ENCODE data around the gene FRYL.
"Not testable (repeated sequence)": the region's sequence is repeated elsewhere in the genome, so short reads cannot be mapped to it uniquely, and the experiment has no call there.

FRYL gene

DNA sequence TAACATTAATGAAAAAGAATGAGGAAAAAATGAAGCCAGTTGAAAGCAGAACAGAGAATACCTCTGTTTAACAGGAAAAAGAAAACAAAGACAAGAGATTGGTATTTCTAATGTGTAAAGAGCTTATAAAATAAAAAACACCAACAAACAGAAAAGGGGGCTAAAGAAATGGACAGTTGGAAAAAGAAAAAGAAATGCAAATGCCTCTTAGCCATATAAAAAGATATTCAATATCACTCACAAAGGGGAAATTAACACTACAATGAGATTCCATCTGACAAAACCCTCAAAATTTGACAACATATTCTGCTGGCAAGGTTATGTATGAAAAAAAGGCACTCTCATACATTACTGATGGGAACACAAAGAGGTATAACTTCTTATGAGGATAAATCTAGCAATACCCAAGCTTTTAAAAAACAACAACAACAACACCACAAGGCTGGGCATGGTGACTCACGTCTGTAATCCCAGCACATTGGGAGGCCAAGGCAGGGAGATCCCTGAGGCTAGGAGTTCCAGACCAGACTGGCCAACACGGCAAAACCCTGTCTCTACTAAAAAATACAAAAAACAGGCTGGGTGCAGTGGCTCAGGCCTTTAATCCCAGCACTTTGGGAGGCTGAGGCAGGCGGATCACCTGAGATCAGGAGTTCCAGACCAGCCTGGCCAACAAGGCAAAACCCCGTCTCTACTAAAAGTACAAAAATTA lies 75.8 kb downstream of the FRYL start:
- in situ Hi-C loops (cut with MboI; ENCODE audit: low sequenced_read_pairs): no loop called here

DNA sequence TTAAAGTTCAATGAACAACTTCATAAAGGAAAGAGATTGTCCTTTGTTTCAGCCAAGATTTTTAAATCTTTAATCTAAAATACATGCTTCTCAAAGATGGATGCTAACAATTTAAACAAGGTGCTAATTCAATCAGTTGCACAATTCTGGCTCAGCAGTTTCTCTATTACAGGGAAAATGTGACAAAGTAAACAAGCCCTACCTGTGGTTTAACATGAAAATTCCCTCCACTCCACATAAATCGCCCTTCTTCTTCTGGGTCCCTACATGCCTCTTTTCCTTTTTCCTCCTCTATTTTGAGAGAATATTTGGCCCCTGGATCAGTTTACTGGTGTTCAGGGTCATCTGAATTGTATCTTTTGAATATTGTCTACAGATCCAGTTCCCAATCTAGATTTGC lies 80.6 kb downstream of the FRYL start:
- in situ Hi-C loops (cut with MboI; ENCODE audit: low sequenced_read_pairs): no loop called here

DNA sequence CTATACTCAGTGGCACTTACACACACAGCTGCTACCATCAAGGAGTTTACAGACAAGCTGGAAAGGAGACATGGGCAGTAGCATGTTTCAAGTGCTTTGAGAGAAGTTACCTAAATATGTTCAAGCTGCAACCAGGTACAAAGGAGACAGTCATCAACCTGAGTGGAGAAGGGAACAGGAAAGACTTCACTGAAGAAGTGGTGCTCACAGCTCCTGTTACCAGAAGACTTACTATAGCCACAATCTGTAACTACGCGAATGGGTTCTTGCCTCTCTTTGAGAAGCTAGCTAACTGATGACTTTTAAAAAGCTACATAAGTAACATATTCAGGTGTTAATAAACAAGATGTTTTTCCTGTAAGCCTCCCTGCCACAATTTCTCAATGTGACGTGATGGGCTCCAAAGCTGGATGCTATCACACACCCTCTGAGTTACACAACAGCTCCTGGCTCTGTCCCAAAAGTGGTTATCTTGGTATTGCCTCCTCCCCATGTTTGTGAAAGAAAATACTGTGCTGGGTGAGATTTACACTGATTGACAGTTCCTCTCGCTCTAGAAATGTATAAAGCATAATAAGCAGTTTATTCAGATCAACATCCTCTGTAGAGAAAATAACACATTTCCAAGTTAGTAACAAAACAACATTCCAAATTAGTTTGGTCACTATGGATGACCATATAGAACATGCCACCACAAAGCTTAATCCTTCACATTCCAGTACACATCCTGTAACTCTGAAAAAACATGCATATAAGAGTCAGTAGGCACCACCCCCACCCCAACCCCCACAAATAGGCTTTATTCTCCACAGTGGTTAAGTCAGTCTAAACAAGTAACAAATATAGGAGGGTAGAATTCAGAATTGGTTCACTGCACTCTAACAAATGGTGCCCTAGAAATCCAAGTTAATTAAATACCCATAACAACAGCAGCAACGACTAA lies 81.8 kb downstream of the FRYL start:
- in situ Hi-C loops (cut with MboI; ENCODE audit: low sequenced_read_pairs): no loop called here

DNA sequence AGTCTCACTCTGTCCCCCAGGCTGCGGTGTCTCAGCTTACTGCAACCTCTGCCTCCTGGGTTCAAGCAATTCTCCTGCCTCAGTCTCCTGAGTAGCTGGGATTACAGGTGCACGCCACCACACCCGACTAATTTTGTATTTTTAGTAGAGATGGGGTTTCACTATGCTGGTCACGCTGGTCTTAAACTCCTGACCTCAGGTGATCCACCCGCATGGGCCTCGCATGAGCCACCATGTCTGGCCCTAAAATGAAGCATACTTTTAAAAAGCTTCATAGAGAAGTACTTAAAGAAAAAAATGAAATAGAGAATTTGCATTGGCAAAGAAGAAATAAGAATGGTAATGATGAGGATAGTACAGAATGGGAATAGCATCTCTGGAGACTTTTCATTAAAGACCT lies 82.6 kb downstream of the FRYL start:
- in situ Hi-C loops (cut with MboI; ENCODE audit: low sequenced_read_pairs): not testable (repeated sequence)

DNA sequence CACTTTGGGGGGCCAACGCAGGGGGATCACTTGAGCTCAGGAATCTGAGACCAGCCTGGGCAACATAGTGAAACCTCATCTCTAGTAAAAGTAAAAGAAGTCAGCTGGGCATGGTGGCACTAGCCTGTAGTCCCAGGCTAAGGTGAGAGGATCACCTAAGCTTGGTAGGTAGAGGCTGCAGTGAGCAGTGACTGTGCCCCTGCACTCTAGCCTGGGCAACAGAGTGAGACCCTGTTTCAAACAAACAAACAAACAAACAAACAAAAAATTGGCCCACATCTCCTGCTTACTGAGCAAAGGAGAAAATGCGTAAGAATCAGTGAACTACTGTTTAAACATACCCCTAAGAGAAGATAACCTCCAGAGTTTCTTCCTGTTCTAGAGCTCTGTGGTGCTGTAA lies 85.3 kb downstream of the FRYL start:
- in situ Hi-C loops (cut with MboI; ENCODE audit: low sequenced_read_pairs): no loop called here

DNA sequence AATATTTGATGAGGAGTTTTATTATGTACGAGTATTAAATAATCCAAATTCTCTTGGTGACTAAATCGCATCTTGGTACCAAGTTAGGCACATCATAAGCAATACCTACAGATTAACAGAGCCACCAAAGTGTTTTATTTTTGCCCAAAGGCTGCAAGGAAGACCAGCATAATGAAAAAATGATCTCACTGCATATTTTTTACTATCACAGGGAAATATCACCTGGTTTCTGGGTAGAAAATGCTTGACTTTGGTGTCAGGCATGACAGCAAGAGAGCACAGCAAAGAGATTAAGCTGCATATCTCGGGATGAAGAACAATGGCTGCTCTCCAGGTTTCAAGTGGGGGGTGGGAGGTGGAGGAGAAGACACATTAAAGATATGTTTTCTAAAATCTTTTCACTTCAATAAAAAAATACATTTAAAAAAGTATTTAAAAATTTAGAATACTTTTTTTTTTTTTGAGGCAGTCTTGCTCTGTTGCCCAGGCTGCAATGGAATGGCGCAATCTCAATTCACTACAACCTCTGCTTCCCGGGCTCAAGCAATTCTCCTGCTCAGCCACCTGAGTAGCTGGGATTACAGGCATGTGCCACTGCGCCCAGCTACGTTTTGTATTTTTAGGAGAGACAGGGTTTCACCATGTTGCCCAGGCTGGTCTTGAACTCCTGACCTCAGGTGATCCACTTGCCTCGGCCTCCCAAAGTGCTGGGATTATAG lies 86.1 kb downstream of the FRYL start:
- in situ Hi-C loops (cut with MboI; ENCODE audit: low sequenced_read_pairs): no loop called here

DNA sequence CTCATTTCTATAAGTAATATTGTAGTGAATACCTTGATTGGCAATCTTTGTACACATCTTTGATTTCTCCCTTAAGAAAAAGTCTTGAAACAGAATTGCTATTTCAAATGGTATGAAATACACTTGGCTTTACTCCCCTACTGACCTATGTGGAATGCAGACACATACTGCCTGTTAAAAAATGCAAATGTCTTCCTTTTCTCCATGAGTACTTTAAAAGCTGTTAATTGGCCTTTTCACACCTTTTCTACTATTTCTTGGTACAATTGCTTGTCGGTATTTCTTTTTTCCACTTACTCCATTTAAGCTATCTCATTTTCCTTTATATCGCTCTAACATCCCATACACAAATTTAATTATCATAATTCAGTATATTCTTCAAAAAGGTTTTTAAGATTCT lies 87.2 kb downstream of the FRYL start:
- in situ Hi-C loops (cut with MboI; ENCODE audit: low sequenced_read_pairs): no loop called here

DNA sequence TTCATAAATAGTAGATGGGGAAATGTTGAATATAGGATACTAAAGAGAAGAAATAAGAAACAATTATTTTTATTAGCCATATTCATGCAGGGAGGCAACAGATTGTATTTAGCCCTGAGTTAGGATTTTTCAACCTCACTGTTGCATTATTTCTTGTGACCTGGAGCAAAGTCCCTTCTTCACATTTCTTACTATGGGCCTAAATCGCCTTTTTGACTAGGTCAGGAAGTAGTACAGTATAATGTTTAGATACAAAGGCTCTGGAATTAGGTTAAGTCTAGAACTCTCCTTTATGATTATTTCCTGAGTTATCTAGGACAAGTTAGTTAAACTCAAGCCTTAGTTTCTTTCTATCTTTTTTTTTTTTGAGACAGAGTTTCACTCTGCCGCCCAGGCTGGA lies 88.0 kb downstream of the FRYL start:
- in situ Hi-C loops (cut with MboI; ENCODE audit: low sequenced_read_pairs): no loop called here

DNA sequence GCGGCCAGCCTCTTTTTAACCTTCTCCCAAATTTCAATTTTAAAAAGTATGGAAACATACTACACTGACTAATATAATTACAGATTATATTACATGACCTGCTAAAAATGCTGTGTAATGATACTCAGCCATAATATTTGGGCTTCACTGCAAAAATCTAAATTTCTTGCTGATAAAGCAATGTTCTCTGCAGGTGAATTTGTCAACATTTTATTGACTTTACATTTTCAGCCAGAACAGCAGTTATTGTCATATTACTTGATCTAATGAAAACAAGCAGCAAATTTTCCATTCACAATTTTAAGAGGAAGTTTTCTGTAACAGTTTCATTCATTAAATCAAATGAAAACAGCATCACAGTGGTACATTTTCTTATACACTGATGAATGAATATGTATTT lies 91.1 kb downstream of the FRYL start:
- in situ Hi-C loops (cut with MboI; ENCODE audit: low sequenced_read_pairs): no loop called here

DNA sequence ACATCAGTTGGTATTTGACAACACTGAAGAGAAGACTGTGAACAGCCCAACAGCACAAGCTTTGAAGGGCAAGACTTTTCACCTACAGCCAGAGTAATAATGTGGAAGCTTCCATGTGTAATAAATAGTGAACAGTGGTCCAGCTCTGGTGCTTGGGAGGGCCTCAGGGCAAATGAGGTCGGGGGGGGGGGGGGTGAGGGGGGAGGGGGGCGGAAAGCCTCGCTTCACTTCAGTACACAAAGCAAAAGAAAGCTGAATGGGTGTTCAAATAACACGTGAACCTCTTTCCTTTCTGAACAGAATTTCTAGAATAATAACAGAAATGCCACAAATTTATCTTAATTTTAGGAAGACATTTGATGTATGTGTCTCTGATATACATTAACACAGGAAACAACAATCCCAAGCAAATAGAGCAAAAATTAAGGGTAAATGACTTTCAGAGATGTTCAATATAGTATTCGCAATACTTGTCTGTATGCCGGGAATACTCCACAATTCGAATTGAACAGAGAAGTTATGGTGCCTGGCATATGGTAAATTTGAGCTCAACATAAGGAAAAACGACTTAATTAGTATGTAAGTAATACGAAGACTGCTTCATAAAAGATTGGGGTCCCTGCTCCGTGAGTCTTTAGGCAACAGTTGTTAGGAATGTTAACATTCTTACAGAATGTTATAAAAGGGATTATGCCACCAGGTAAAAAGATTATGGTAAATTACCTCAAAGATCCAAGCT lies 92.6 kb downstream of the FRYL start:
- in situ Hi-C loops (cut with MboI; ENCODE audit: low sequenced_read_pairs): no loop called here

DNA sequence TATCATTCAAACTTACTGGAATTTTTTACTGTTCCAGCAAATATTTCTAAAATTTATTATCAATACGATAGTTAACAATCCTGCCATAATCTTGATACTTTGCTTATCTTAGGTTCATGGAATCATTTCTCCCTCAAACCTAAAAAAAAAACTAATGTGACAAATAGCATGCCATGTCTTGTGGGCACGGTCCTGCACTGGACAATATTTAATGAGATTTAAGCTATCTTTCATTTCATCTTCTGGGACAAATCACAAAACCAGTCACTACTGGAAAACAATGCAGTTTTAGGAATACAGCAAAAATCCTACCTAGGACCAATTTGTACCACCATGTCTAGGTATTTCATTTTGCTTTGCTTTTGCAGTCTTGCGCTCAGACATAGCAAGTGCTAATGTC lies 93.7 kb downstream of the FRYL start:
- in situ Hi-C loops (cut with MboI; ENCODE audit: low sequenced_read_pairs): no loop called here

DNA sequence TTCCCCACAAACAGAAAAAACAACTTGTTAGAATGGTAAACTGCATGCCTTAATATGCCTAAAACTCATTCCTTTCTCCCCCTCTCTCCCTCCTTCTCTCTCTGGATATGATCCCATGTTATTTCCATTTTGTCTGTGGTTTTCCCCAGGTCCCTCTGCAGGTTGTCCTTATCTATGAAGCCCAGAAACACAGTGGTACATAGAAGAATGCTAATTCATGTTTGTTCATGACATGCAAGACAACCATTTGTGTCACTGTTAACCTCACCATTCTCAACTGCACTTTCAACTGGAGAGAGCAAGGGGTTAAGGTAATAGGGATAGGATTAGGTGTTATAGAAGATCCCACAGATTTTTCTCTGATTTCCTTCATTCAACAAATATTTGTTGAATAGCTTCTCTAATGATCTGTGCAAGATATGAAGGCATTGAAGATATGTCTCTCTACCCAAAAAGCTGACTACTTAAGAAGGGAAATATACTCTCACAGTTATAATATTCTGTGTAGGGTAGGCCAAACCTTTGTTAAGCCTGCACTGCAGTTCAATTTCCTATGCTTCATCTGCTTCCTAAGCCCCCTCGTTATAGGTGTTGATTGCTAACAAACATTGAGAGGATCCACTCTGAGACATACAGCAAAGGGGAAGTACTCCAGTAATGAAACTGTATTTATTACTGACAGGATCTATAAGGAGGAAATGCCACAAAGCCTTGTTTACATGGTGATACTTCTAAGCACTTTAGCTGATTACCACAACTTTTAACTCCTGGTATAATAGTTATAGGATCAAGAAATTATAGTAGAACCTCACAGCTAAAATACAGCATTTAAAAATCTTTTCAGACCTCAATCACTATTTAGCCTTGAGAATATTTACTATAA lies 96.1 kb downstream of the FRYL start:
- in situ Hi-C loops (cut with MboI; ENCODE audit: low sequenced_read_pairs): no loop called here

DNA sequence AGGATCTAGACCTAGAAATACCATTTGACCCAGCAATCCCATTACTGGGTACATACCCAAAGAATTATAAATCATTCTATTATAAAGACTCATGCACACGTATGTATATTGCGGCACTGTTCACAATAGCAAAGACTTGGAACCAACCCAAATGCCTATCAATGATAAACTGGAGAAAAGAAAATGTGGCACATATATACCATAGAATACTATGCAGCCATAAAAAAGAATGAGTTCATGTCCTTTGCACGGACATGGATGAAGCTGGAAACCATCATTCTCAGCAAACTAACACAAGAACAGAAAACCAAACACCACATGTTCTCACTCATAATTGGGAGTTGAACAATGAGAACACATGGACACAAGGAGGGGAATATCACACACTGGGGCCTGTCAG lies 97.2 kb downstream of the FRYL start:
- in situ Hi-C loops (cut with MboI; ENCODE audit: low sequenced_read_pairs): not testable (repeated sequence)

DNA sequence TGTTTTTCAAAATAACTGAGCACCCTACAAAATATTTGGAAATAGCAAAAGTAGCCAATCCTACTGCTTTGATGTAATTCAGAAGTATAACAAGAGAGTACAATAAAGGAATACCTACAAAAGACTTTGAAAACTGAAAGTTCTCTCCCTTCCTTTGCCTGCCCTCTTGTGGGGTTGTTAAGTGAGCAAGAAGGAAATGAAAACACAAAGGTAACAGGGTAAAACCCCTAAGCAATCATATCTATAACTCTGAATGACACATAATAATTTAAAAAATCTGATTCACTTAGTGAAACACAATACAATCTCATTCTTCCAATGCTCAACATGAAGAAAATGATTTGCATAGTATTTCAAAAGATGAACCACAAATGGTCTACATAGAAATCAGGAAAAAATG lies 98.2 kb downstream of the FRYL start:
- in situ Hi-C loops (cut with MboI; ENCODE audit: low sequenced_read_pairs): no loop called here

DNA sequence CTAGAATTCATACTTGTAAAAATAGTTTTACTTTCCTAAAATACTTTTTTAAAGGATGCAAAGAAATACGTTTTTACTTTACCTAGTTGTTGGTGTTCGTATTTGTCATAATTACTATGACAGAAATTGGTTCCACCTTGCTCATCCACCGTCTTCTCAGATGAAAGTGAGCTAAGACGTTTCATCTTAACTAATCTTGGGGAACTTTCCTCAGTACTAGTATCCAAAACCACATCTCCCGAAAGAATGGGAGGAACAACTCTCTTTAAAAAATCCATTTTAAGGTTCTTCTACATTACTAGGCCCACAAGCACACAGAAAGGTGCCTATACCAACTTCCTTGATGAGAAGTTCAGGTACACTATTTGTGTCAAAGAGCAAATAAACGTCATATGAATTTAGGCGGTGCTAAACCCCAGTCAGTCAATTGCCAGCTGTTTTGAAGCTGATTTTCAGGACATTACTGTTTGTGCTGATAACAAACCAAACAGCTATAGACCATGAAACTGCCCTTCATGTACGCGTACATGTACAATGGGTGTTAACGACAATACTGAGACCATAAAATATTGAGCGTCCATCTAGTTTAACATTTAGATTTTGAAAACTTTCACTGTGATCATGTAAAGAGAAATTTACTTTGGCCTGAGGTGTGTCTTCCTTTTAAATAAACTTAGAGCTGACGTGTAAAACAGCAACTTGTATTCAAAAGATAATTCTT lies 99.1 kb downstream of the FRYL start:
- in situ Hi-C loops (cut with MboI; ENCODE audit: low sequenced_read_pairs): no loop called here

DNA sequence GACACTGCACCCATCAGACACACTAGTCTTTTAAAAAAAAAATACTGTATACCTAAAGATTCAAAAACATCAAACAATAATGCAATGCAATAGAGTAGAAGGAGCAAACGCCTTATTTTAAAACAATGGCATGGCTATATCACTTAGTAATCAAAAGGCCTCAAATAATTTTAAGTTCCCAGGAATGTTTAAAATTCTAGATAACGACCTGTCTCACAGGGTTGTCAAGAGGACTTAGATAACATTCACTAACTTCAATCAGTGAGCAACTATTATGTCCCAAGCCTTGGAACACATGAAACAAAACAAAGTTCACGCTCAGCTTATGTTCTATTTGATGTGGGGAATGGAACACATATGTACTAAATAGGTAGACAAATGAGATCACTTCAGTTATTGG lies 106.5 kb downstream of the FRYL start:
- in situ Hi-C loops (cut with MboI; ENCODE audit: low sequenced_read_pairs): no loop called here

DNA sequence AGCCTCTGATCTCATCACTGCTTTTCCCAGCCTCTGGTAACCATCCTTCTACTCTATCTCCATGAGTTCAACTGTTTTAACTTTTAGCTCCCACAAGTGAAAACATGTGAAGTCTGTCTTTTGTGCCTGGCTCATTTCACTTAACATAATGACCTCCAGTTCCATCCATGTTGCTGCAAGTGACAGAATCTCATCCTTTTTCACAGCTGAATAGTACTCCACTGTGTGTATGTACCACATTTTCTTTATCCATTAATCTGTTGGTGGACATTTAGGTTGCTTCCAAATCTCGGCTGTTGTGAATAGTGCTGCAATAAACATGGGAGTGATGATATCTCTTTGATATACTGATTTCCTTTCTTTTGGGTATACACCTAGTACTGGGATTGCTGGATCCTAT lies 109.5 kb downstream of the FRYL start:
- in situ Hi-C loops (cut with MboI; ENCODE audit: low sequenced_read_pairs): no loop called here

DNA sequence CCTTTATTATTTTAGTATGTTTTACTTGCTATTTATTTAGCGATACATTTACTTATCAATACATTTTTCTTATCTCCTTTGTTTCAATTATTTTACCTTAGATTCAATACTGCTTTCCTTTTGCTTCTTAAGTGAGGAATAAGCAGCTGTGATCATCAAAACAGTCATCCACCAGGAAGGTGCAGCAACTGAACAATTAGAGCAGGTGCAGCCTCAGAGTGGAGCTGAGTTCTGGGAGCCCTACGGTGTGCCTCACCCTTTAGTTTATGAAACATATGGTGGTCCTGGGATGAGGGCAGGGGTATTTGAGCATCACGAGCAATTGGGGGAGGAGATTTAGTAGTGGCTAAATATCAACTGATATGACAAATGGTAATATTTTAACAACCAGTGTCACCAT lies 111.0 kb downstream of the FRYL start:
- in situ Hi-C loops (cut with MboI; ENCODE audit: low sequenced_read_pairs): no loop called here

DNA sequence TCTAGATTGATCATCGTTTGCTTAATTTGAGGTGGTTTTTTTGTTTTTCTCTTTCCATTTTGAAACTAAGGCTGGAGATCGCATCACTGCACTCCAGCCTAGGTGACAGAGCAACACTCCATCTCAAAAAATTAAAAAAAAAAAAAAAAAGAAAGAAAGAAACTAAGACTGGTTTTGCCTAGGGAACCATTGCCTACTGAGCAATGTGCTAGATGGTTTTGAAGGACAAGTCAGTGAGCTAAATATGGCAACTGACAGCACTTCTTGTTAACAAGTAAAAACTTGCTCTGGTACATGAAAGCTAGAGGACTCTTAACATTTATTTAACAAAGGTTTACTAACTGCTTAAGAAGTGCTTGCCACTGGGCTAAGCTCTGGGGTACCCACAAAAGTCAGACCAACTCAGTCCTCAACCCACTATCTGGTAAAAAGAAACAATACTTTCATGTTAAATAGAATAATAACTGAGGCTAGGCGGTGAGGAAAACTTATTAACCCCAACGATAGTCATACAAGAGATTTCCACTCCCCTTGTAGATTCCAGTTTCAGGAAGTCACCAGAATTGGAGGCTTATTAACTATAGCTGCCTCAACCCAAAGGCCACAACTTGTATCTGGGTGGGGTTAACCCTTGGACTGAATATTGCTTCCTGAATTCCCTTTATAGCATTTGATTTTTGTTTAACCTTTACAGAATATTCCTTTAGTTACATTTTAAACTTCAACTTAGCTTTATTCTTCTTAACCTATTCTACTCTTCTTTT lies 111.6 kb downstream of the FRYL start:
- in situ Hi-C loops (cut with MboI; ENCODE audit: low sequenced_read_pairs): no loop called here

All from HL-60/S4 treated with phorbol 12-myristate 13-acetate at 8.2 ng/mL for 4 days and 3 days (cell line).